Panc1 (cell line): Measurements from ENCODE around the gene PLPP1. TPM values are rescaled to one million over a fixed set of nuclear protein-coding genes. Genes with fewer than 3 reads are reported as not detected.
"Not testable (repeated sequence)": the region's sequence is repeated elsewhere in the genome, so short reads cannot be mapped to it uniquely, and the experiment has no call there.

Experiments used
- ATAC-seq: fragments of 200-7000 bp; cut with Tn5 transposase; 2 replicates; pipeline ENCODE4 v1.9.1; 2020; ENCODE audit warnings: mild to moderate bottlenecking, moderate library complexity
- BruUV-seq: library from RNA; stranded (reverse); fragments of 400-500 nt; replicated peaks from 2 replicates; lab custom pipeline; 2021; lab: Mats Ljungman, UMichigan
- CTCF ChIA-PET: fragments of 300-600 bp; sonication (Branson Sonifier 250); formaldehyde crosslinking; loops from one replicate; lab custom pipeline; 2022; ENCODE audit warnings: antibody characterized with exemption; lab: Charles Lee
- POLR2A ChIA-PET: fragments of 300-600 bp; sonication (Branson Sonifier 250); formaldehyde crosslinking; loops from one replicate; lab custom pipeline; 2022; ENCODE audit warnings: antibody characterized with exemption; lab: Charles Lee
- DNase-seq: peaks from one replicate; pipeline ENCODE4 v3.0.0-alpha.2; 2010; ENCODE audit warnings: low read depth, low spot score
- H3K27ac ChIP-seq: 2 replicates; pipeline ENCODE4 v1.5.1; 2011; ENCODE audit warnings: mild to moderate bottlenecking, low read length, inconsistent platforms
- H3K27me3 ChIP-seq: fragments of 200-500 bp; sonication (Bioruptor generic); 2 replicates; pipeline ENCODE4 v1.6.0; 2014; ENCODE audit warnings: low read length, inconsistent platforms; ENCODE audit not compliant: control insufficient read depth, insufficient read depth
- H3K36me3 ChIP-seq: fragments of 200-500 bp; sonication (Bioruptor generic); 2 replicates; pipeline ENCODE4 v1.5.1; 2014; ENCODE audit warnings: inconsistent platforms, mild to moderate bottlenecking, low read length, moderate library complexity; ENCODE audit not compliant: control insufficient read depth, insufficient read depth
- H3K4me1 ChIP-seq: 2 replicates; pipeline ENCODE4 v1.5.1; 2011; ENCODE audit warnings: inconsistent platforms, mild to moderate bottlenecking, low read length, moderate library complexity; ENCODE audit not compliant: control insufficient read depth, insufficient read depth
- H3K4me3 ChIP-seq, 2 experiments: 2 replicates each; pipeline ENCODE4 v1.5.1; 2011 to 2012; ENCODE audit warnings: low read depth in 2 of 2, low read length in 2 of 2, mild to moderate bottlenecking in 2 of 2, inconsistent platforms in 1 of 2, moderate library complexity in 1 of 2
- H3K9me3 ChIP-seq: fragments of 200-500 bp; sonication (Bioruptor generic); 2 replicates; pipeline ENCODE4 v1.5.1; 2014; ENCODE audit warnings: low read depth, mild to moderate bottlenecking, inconsistent platforms, low read length, moderate library complexity; ENCODE audit not compliant: control insufficient read depth, insufficient read depth
- CTCF ChIP-seq: fragments of 450-650 bp; IDR thresholded peaks from 2 replicates; pipeline ENCODE4 v1.5.1; 2017; ENCODE audit warnings: mild to moderate bottlenecking
- POLR2AphosphoS5 ChIP-seq: IDR thresholded peaks from 2 replicates; pipeline ENCODE4 v1.6.1; 2012; ENCODE audit warnings: mild to moderate bottlenecking, low read depth, low read length, moderate library complexity
- REST ChIP-seq, 2 experiments: IDR thresholded peaks; 2 replicates each; pipeline ENCODE4 v1.6.1; 2011 to 2012; ENCODE audit warnings: low read depth in 2 of 2, control low read depth in 1 of 2, low read length in 1 of 2, mild to moderate bottlenecking in 1 of 2, moderate library complexity in 1 of 2; ENCODE audit not compliant: insufficient read depth in 1 of 2
- SIN3A ChIP-seq: IDR thresholded peaks from 2 replicates; pipeline ENCODE4 v1.6.1; 2012; ENCODE audit warnings: low read depth, mild to moderate bottlenecking, low read length, moderate library complexity, borderline replicate concordance; ENCODE audit not compliant: insufficient read depth
- TCF7L2 ChIP-seq: IDR thresholded peaks from 2 replicates; pipeline ENCODE4 v1.6.1; 2011; ENCODE audit warnings: mild to moderate bottlenecking, low read depth, low read length, inconsistent platforms
- in situ Hi-C: cut with HindIII; loops from 2 replicates; pipeline ENCODE4 v1.10.0; 2016; ENCODE audit warnings: low sequenced_read_pairs, low pct_unique_long_range_greater_than_20kb
- intact Hi-C: fragments of 100-400 bp; cut with micrococcal nuclease; formaldehyde crosslinking; loops from one replicate; pipeline ENCODE4 v1.10.0; 2022; ENCODE audit not compliant: unreplicated experiment
- total RNA-seq: library from RNA; stranded (reverse); gene quantifications from one replicate; pipeline ENCODE4 v1.2.1, GENCODE V29; 2021; ENCODE audit not compliant: unreplicated experiment

The PLPP1 gene
- total RNA-seq, 1 experiment from 2014 or later = 35.7 TPM

GRCh38 chr5:55507574-55507973 lies 27.2 kb downstream of the PLPP1 start:
- DNase-seq (no peak), ATAC-seq (no peak)
- POLR2A ChIA-PET = no interaction called here
- Histone ChIP-seq H3K4me1 (peaks cover 6% of the 10 kb centered on the region; the same call in 1 of the 2 replicates), H3K27ac (no peak overlapping the region), H3K27me3 (no peaks in the 10 kb centered on the region), H3K36me3 (no peaks in the 10 kb centered on the region), H3K4me3 (no peak overlapping the region), H3K9me3 (no peaks in the 10 kb centered on the region)
- no TSS peak for BruUV-seq
- in situ Hi-C loops (no loop called here), intact Hi-C loops (no loop called here)
- CTCF ChIA-PET = no interaction called here
- TF ChIP-seq SIN3A (no peak), TCF7L2 (no peak), CTCF (no peak), POLR2AphosphoS5 (no peak), REST (IDR thresholded peaks at IDR 0.05; ENCODE audit: insufficient read depth in 1 of 2, low read depth in 2 of 2, low read length in 1 of 2) (no peak)

- H3K27ac ChIP-seq, CTCF ChIA-PET, H3K9me3 ChIP-seq, H3K27me3 ChIP-seq, H3K4me3 ChIP-seq, DNase-seq, H3K36me3 ChIP-seq, ATAC-seq, intact Hi-C loops, BruUV-seq, H3K4me1 ChIP-seq, in situ Hi-C loops: not testable (repeated sequence)
- POLR2A ChIA-PET = interaction anchor here (0.6 kb wide), 1 partner anchor 309 kb away, joined by 10 read pairs; no protein-coding TSS in a partner anchor
These were observed 29.1 kb downstream of the PLPP1 start for GRCh38 chr5:55505711-55506110.

GRCh38 chr5:55503917-55504316 lies 30.8 kb downstream of the PLPP1 start:
- DNase-seq, ATAC-seq, H3K27me3 ChIP-seq, H3K27ac ChIP-seq, H3K9me3 ChIP-seq, H3K4me1 ChIP-seq, H3K4me3 ChIP-seq, intact Hi-C loops, CTCF ChIA-PET, BruUV-seq, H3K36me3 ChIP-seq, POLR2A ChIA-PET, in situ Hi-C loops: not testable (repeated sequence)
